ENCODE data around the gene KLHL30. TPM values are rescaled to one million over a fixed set of nuclear protein-coding genes. Genes with fewer than 3 reads are reported as not detected.

Gene KLHL30
- polyA plus RNA-seq, 1 donor: 0.40 TPM

DNA sequence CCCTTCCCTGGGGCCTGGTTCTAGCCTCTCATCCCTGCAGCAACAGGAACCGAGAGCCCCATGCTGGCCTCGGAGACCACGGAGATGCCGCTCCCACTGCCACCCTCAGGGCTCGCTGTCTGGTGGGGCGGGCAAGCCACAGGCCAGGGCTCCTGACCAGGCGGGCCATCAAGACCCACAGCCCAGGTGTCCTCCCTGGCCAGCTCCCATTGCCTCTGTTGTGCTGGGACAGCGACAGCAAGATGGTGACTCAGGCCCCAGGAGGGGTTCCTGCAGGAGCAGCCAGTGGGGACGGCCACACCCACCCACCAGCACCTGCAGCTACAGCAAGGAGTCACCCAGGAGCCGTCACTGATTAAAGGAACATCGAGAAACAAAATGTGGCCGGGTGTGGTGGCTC, 7.4 kb downstream of the KLHL30 start:
- no peak for DNase-seq

GRCh38 chr2:238146884-238147544, 8.5 kb downstream of the KLHL30 start:
- no peak for DNase-seq

DNA sequence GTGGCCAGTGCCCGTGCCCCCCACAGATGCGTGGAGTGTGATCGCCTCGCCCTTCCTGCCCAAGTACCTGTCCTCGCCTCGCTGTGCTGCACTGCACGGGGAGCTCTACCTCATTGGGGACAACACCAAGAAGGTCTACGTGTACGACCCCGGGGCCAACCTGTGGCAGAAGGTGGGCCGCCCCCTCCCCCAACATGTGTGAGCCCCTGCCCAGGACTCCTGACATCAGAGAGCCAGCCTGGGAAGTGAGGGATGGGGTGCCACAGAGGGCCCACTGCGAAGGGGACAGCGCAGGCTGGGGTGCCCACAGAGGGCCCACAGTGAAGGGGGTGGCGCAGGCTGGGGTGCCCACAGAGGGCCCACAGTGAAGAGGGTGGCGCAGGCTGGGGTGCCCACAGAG, 10.5 kb downstream of the KLHL30 start:
- no peak for DNase-seq

DNA sequence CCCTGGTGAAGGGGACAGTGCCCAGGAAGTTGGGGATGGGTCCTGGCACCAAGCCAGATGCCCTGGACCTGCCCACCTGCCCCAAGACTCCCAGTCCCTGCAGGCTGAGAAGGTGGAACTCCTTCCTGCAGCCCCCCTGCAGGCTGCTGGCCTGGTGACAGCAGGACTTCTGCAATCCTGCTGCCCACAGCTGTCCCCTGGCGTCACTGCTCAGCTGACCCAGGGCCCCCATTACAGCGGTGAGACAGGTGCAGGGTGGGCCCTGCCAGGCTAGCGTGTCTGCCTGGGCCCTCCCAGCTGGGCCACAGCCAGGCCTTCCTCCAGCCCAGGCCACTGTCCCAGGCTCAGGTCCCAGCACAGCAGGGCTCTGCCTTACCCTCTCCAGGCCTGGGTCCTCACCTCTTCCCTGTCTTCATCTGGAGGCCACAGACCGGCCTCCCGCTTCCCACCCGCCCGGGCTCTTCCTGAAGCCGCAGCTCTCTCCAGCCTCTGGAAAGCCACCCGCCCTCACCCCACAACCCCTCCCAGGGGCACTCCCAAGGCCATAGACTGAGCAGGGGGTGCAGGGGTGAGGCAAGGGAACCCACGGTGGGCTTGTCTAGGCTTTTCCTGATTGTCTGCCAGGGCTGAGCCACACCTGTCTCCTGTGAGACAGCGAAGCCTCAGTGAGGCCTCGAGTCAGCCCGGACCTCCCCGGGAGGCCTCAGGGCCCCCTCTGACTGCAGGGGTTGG, 11.5 kb downstream of the KLHL30 start:
- no peak for DNase-seq

GRCh38 chr2:238150686-238151085, 12.2 kb downstream of the KLHL30 start:
- no peak for DNase-seq

GRCh38 chr2:238151205-238151604, 12.7 kb downstream of the KLHL30 start:
- DNase-seq: no peak

- no peak for DNase-seq
Measured at GRCh38 chr2:238151628-238152235, 13.3 kb downstream of the KLHL30 start.

- DNase-seq: no peak
Measured at GRCh38 chr2:238152771-238153688, 14.6 kb downstream of the KLHL30 start.

GRCh38 chr2:238154570-238154969, 16.1 kb downstream of the KLHL30 start:
- no peak for DNase-seq

DNA sequence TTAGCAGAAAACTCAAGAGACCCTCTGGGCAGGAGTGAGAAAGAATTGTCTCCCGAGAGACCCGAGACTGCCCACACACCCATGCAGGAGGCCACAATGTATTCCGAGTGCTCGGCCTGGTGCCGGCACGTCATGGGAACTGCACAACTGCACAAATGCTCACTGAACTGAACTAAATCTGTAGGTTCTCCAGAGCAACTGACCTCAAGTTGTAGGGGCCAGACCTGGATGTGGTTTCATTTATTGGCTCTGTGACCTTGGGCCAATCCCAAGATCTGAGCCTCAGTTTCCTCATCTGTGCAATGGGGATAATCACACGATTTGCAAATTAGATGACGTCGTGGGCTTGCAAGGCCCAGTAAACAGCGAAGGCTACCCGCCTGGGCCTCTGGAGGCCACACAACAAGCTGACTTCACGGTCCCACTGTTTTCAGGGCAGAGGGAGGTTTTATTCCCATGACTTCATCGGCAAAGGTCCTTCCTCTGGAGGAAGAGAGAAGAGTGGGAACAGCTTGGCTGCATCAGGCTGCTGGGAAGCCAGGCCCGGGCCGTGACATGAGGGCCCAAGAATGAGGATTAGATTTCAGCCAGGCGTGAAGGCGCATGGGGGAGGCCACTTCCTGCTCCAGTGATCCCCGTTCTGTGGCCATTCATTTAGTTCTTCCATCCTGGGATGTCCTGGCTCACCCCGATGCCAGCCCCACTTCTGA, 16.7 kb downstream of the KLHL30 start:
- DNase-seq: peak; percentile 87

DNA sequence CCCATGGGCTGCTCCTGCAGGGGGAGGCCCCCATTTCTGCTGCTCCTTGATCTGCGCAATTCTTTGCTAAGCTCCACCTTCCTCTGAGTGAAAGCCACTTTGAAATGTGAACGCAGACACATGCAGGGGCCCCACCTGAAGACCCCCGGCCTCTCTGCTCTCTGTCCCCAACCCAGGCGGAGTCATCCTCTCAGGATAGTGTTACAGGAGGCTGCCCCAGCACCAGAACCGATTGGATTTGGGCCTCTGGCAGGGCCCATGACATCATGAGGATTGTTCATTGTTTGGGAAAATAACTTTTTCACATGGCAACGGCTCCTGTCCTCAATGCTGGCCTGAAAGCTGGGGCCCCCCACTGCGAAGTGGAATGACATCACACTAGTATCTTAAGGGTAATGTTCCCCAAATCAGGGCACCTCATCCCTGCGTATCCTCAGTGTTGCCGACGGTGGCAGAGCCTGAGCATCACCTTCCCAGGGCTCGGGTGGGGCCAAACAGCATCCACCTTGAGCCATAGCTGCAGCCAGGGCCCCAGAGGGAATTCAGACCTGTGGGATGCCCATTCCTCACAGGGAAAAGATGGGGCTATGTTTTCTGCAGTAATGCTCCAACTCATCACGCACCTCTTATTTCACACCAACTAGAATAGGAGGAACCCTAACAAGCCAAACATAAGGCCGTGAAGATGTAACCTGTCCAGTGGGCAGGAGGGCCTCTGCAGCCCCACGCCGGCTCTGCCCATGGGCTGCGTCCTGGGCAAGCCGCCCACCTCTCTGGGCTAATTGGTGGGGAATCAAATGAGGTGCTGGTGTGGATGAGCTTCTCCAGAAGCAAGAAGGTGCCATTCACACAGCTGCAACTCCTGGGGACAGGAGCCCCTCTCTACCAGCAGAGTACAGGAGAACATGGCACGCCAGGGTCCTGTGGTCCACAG, 17.6 kb downstream of the KLHL30 start:
- DNase-seq: no peak

GRCh38 chr2:238157506-238158017, 19.1 kb downstream of the KLHL30 start:
- DNase-seq: no peak

DNA sequence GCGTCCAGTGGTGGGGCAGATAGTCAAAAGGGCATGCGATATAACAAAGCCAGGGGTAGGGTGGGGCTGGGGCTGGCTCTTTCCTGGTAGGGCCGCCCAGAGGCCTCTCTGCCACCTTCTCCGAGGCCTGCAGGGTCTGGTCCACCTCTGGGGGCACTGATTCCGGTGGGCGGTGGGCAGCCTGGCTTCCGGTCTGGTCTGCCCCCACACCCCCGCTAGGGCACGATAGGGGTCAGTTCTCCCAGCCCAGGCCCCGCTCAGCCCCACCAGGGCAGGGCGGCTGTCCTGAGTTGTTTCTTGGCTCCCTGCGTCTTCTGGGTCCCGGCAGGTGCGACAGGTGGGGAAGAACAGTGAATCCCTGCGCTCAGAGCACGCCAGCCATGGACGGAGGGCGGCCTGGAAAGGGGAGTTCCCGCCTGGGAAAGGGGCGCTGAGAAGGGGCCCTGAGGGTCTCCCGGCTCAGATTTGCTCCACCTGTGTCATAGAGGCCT, 19.6 kb downstream of the KLHL30 start:
- no peak for DNase-seq

- no peak for DNase-seq
Measured at GRCh38 chr2:238158509-238159070, 20.1 kb downstream of the KLHL30 start, which contains the start of gene ERFE. Gene ERFE, plus strand, starts transcription at chr2:238158970. Its CDS starts 38 bp downstream, at chr2:238159008.

DNA sequence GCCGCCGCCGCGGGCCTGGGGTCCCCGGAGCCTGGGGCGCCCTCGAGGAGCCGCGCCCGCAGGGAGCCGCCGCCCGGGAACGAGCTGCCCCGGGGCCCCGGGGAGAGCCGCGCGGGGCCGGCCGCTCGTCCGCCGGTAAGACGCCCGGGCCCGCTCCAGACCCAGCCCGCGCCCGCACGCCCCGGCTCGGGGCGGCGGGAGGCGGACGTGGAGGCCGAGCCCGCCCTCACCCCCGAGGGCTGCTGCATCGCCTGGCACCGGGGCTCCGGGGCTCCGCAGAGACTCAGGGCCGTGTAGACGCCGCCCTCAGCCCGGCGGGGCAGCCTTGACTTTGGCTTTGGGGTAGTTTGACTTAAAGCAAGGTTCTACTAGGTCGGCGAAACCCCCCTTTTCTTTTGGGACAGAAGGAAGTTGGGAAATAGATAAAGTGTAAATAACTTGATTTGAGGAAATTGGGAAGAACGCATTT, 20.6 kb downstream of the KLHL30 start:
- DNase-seq: no peak

DNA sequence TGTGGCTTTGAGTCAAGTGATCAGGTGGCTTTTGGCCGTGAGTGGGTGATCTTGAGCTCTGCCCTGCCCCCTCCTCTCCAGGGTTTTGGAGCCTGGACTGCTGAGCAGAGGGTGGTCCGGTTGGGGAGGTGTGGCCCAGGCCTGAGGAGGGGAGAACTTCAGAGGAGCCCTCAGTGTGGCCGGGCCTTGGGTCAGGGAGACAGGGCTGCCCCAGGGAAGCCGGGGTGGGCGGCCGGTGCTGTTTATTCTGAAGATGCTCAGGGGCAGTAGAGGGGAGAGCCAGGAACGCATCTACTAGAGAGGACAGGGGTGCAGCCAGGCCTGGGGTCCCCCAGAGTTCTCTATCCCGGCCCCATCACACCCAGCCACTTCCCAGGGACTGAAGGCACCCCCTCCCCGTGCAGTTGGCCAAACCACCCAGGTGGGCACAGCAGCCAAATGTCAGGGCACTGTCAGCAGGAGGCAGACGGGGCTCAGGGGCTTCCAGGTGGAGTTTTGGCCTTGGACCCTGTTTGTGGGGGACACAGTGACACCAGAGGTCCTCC, 21.3 kb downstream of the KLHL30 start:
- no peak for DNase-seq

- DNase-seq: no peak
Measured at GRCh38 chr2:238160206-238161129, 22.0 kb downstream of the KLHL30 start.

Data from left kidney (tissue), 2 donors.